GM19193 (cell line): ENCODE measurements around the gene WDR91.

Experiments used
- POLR2A ChIP-seq: IDR thresholded peaks from 4 replicates; pipeline ENCODE4 v1.6.1; 2011; ENCODE audit not compliant: insufficient read depth, insufficient read length; ENCODE audit errors: extremely low read depth

Gene WDR91

GRCh38 chr7:135178364-135178763 lies 33.0 kb downstream of the WDR91 start:
- no peak for TF ChIP-seq POLR2A

GRCh38 chr7:135177028-135177696 lies 34.2 kb downstream of the WDR91 start:
- TF ChIP-seq POLR2A: no peak

- no peak for TF ChIP-seq POLR2A
These were observed 35.4 kb downstream of the WDR91 start for GRCh38 chr7:135175931-135176330.

GRCh38 chr7:135174941-135175340 lies 36.4 kb downstream of the WDR91 start:
- no peak for TF ChIP-seq POLR2A

GRCh38 chr7:135170274-135170997 lies 40.9 kb downstream of the WDR91 start, which contains the start of gene CYREN:
Gene CYREN (minus strand): TSS chr7:135170707. CDS start chr7:135168922, 1,785 bp downstream.
- peak; percentile 84 for TF ChIP-seq POLR2A

DNA sequence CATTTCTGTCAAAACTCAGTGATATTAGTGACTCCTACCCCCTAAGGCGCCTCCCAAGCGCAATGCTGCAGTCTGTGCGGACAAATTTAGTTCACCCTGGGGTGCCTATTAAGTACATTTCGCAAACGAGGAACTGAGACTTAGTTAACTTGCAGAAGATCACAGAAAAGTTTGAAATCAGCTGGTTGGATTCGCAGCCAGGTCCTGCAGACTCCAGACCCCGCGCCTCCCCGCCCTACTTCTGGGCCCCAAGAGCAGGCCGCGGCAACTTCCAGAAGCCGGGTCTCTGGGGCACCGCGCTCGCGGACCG lies 41.4 kb downstream of the WDR91 start:
- TF ChIP-seq POLR2A: no peak

GRCh38 chr7:135169141-135169963 lies 42.0 kb downstream of the WDR91 start:
- peak; percentile 42 for TF ChIP-seq POLR2A

GRCh38 chr7:135168489-135169140 lies 42.7 kb downstream of the WDR91 start:
- TF ChIP-seq POLR2A: peak; percentile 2

- no peak for TF ChIP-seq POLR2A
These were observed 43.3 kb downstream of the WDR91 start for GRCh38 chr7:135168001-135168400.

- no peak for TF ChIP-seq POLR2A
These were observed 43.9 kb downstream of the WDR91 start for GRCh38 chr7:135167365-135167917.

DNA sequence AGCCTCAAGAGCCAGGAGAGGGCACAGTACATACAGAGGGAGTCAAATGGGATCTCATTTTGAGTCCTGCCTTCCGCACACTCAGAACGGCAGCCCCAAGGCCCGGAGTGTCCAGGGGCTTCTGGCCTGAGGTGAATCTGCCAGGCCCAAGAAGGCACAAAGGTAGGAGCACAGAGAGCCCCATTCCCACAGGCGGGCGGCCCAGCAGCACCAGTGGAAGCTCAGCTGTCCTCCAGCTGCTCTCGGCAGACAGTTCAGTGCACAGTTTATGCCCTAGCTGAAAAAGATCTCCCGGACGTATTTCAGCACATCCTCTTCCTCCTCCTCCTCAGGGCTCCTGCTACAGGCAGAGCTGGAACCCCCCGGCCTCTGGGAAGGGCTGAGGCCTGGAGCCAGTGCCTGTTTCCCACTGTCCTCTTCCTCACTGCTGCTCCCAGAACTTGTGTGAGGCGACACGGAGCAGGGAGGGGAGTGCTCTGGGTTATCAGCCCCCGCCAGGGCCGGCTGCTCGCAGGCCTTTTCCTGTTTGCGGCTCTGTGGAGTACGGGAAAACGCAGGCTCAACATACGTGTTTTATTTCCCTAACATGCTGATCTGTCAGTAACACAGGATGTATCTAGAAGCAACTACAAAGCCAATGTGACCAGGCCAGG lies 44.9 kb downstream of the WDR91 start:
- TF ChIP-seq POLR2A: no peak

GRCh38 chr7:135165862-135166261 lies 45.5 kb downstream of the WDR91 start:
- peak; percentile 44 for TF ChIP-seq POLR2A

GRCh38 chr7:135164357-135165061 lies 46.8 kb downstream of the WDR91 start:
- peak; percentile 46 for TF ChIP-seq POLR2A
